Neural cell (in vitro differentiated cells): ENCODE results near the gene PLP1. TPM values are rescaled to one million over a fixed set of nuclear protein-coding genes. Genes with fewer than 3 reads are reported as not detected.

Experiments
- H2AFZ ChIP-seq: fragments of 200-600, 300-800 bp; sonication (generic), shearing (Covaris generic); 2 replicates; pipeline ENCODE4 v1.6.0; 2014; ENCODE audit warnings: low read depth, mild to moderate bottlenecking, antibody characterized with exemption, low read length, moderate library complexity
- H3F3A ChIP-seq: fragments of 200-600 bp; shearing (Covaris generic); 2 replicates; pipeline ENCODE4 v1.6.1; 2016; ENCODE audit warnings: mild to moderate bottlenecking, moderate library complexity, mixed read lengths, antibody characterized with exemption, low read length; ENCODE audit not compliant: insufficient read depth, poor library complexity, severe bottlenecking
- H3K27ac ChIP-seq: fragments of 200-600, 300-800 bp; sonication (generic), shearing (Covaris generic); 2 replicates; pipeline ENCODE4 v1.5.1; 2014; ENCODE audit warnings: mild to moderate bottlenecking, low read length, moderate library complexity
- H3K27me3 ChIP-seq: fragments of 300-800, 200-600 bp; sonication (generic), shearing (Covaris generic); 2 replicates; pipeline ENCODE4 v1.6.0; 2014; ENCODE audit warnings: mild to moderate bottlenecking, low read depth, low read length, moderate library complexity; ENCODE audit not compliant: insufficient read depth
- H3K36me3 ChIP-seq: fragments of 300-800, 200-600 bp; sonication (generic), shearing (Covaris generic); 2 replicates; pipeline ENCODE4 v1.5.1; 2014; ENCODE audit warnings: mild to moderate bottlenecking, antibody characterized with exemption, low read length, moderate library complexity; ENCODE audit not compliant: insufficient read depth
- H3K4me2 ChIP-seq: fragments of 300-800, 200-600 bp; sonication (generic), shearing (Covaris generic); 2 replicates; pipeline ENCODE4 v1.6.0; 2014; ENCODE audit warnings: mild to moderate bottlenecking, low read length
- H3K4me3 ChIP-seq: fragments of 300-800, 200-600 bp; sonication (generic), shearing (Covaris generic); 2 replicates; pipeline ENCODE4 v1.5.1; 2014; ENCODE audit warnings: mild to moderate bottlenecking, low read length, moderate library complexity
- H3K79me2 ChIP-seq: fragments of 200-600 bp; shearing (Covaris generic); replicated peaks from 2 replicates; pipeline ENCODE4 v1.6.0; 2014; ENCODE audit warnings: mild to moderate bottlenecking, low read length, moderate library complexity; ENCODE audit not compliant: insufficient read depth
- H3K9ac ChIP-seq: fragments of 300-800, 200-600 bp; sonication (generic), shearing (Covaris generic); 2 replicates; pipeline ENCODE4 v1.6.1; 2016; ENCODE audit warnings: mild to moderate bottlenecking, low read length, mixed read lengths
- H3K9me2 ChIP-seq: fragments of 200-600 bp; shearing (Covaris generic); 2 replicates; pipeline ENCODE4 v1.6.1; 2016; ENCODE audit warnings: mild to moderate bottlenecking, low read length, mixed read lengths; ENCODE audit not compliant: insufficient read depth
- H3K9me3 ChIP-seq: fragments of 200-600, 300-800 bp; sonication (generic), shearing (Covaris generic); 2 replicates; pipeline ENCODE4 v1.6.1; 2016; ENCODE audit warnings: mild to moderate bottlenecking, mixed run types, low read length, moderate library complexity, mixed read lengths
- H4K20me1 ChIP-seq: fragments of 200-600 bp; shearing (Covaris generic); 2 replicates; pipeline ENCODE4 v1.6.1; 2016; ENCODE audit warnings: mild to moderate bottlenecking, mixed run types; ENCODE audit not compliant: insufficient read depth
- CTCF ChIP-seq: fragments of 450-650 bp; IDR thresholded peaks from 2 replicates; pipeline ENCODE4 v1.5.1; 2014; ENCODE audit warnings: antibody characterized with exemption, mild to moderate bottlenecking, moderate library complexity; ENCODE audit not compliant: poor library complexity, severe bottlenecking
- EP300 ChIP-seq: fragments of 450-650 bp; conservative IDR thresholded peaks from 2 replicates; pipeline ENCODE4 v1.6.1; 2014; ENCODE audit warnings: antibody characterized with exemption, mild to moderate bottlenecking, moderate library complexity; ENCODE audit not compliant: poor library complexity, severe bottlenecking
- EZH2 ChIP-seq: fragments of 200-600, 300-800 bp; shearing (Covaris generic), sonication (generic); IDR thresholded peaks from 2 replicates; pipeline ENCODE4 v1.6.1; 2014; ENCODE audit warnings: antibody characterized with exemption, low read length, borderline replicate concordance, mild to moderate bottlenecking; ENCODE audit not compliant: insufficient read depth, poor library complexity, severe bottlenecking
- MXI1 ChIP-seq: fragments of 450-650 bp; conservative IDR thresholded peaks from 2 replicates; pipeline ENCODE4 v1.6.1; 2014; ENCODE audit warnings: antibody characterized with exemption, mild to moderate bottlenecking; ENCODE audit not compliant: poor library complexity, severe bottlenecking
- POLR2AphosphoS5 ChIP-seq: IDR thresholded peaks from 2 replicates; pipeline ENCODE4 v1.6.1; 2012
- RAD21 ChIP-seq: fragments of 450-650 bp; conservative IDR thresholded peaks from 2 replicates; pipeline ENCODE4 v1.6.1; 2014; ENCODE audit warnings: antibody characterized with exemption, mild to moderate bottlenecking, moderate library complexity
- REST ChIP-seq: IDR thresholded peaks from 2 replicates; pipeline ENCODE4 v1.6.1; 2012; ENCODE audit warnings: borderline replicate concordance
- SMC3 ChIP-seq: fragments of 450-650 bp; conservative IDR thresholded peaks from 2 replicates; pipeline ENCODE4 v1.6.1; 2014; ENCODE audit warnings: antibody characterized with exemption, mild to moderate bottlenecking, moderate library complexity; ENCODE audit not compliant: poor library complexity
- TAF1 ChIP-seq: IDR thresholded peaks from 2 replicates; pipeline ENCODE4 v1.6.1; 2012; ENCODE audit warnings: low read depth
- polyA plus RNA-seq: library from polyadenylated mRNA; depleted of rRNA; stranded (reverse); fragments of >200 nt; gene quantifications from 2 replicates; pipeline ENCODE4 v1.2.3, GENCODE V29; 2014

The PLP1 gene
- polyA plus RNA-seq, 1 donor from 2014 or later = 0.71 TPM

- Histone ChIP-seq H3K4me2 (no peak overlapping the region), H3K9me3 (no peaks in the 10 kb centered on the region), H3K27me3 (no peaks in the 10 kb centered on the region), H2AFZ (no peak overlapping the region), H3K36me3 (no peaks in the 10 kb centered on the region), H4K20me1 (no peaks in the 10 kb centered on the region), H3F3A (no peaks in the 10 kb centered on the region), H3K27ac (no peak overlapping the region), H3K9me2 (no peaks in the 10 kb centered on the region), H3K79me2 (no peaks in the 10 kb centered on the region), H3K4me3 (no peak overlapping the region), H3K9ac (no peak overlapping the region)
- TF ChIP-seq CTCF (no peak), REST (no peak), MXI1 (no peak), RAD21 (no peak), EZH2 (no peak), POLR2AphosphoS5 (no peak), TAF1 (no peak)
Observed at GRCh38 chrX:103783196-103783595, 6.6 kb downstream of the PLP1 start.

- Histone ChIP-seq H2AFZ (no peak overlapping the region), H3K9ac (no peak overlapping the region), H3F3A (no peaks in the 10 kb centered on the region), H4K20me1 (no peaks in the 10 kb centered on the region), H3K4me2 (no peak overlapping the region), H3K27me3 (no peaks in the 10 kb centered on the region), H3K36me3 (no peaks in the 10 kb centered on the region), H3K9me3 (no peaks in the 10 kb centered on the region), H3K4me3 (no peak overlapping the region), H3K9me2 (no peaks in the 10 kb centered on the region), H3K79me2 (no peaks in the 10 kb centered on the region), H3K27ac (no peak overlapping the region)
- TF ChIP-seq CTCF = no peak
- no peak for TF ChIP-seq MXI1
- no peak for TF ChIP-seq SMC3
- no peak for TF ChIP-seq RAD21
- TF ChIP-seq REST = no peak
- no peak for TF ChIP-seq EP300
- TF ChIP-seq EZH2 = no peak
- no peak for TF ChIP-seq POLR2AphosphoS5
- TF ChIP-seq TAF1 = no peak
Observed at GRCh38 chrX:103783971-103784370, 7.3 kb downstream of the PLP1 start.
